ENCODE results near the gene SHC4.
A peak's percentile ranks its signal among the peaks of the same experiment; 100 is the strongest.

The SHC4 gene

DNA sequence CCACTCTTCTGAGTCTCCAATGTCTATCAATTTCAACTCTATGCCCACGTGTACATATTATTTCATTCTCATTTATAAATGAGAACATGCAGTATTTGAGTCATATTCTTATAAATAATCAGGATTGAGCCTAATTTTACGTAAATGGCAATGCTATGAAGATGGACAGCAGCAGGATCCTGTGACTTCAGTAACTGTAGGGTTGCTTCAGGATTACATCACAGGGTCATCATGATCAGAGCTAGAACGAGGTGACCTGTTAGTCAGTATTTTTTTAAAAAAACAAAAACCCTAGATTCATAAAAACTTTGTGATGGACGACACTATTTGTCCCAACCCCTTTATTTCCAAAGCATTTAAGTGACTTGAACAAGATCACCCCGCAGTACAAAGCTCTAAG, 21.8 kb downstream of the SHC4 start:
- H2BK12ac ChIP-seq (ENCODE audit: low read length in 2 of 2), result no peak overlapping the region
- no peak overlapping the region for H3K9ac ChIP-seq (ENCODE audit: low read length)
- no peak overlapping the region for H3K4ac ChIP-seq (ENCODE audit: low read depth in 1 of 2, low read length in 2 of 2)
- no peak overlapping the region for H3K14ac ChIP-seq (ENCODE audit: low read length in 2 of 2)
- H3K18ac ChIP-seq (ENCODE audit: low read depth in 1 of 2, low read length in 2 of 2), result no peak overlapping the region
- no peak overlapping the region for H2AFZ ChIP-seq (ENCODE audit: low read depth, low read length)
- H3K79me1 ChIP-seq (replicated peaks; ENCODE audit: low read length, poor library complexity, severe bottlenecking), result peaks cover 1% of the 10 kb centered on the region
- H3K36me3 ChIP-seq (ENCODE audit: control insufficient read depth in 1 of 2, insufficient read depth in 2 of 2, low read depth in 1 of 2, low read length in 2 of 2), result no peaks in the 10 kb centered on the region
- H3K4me1 ChIP-seq (ENCODE audit: control insufficient read depth, insufficient read depth, low read depth, low read length), result peaks cover 6% of the 10 kb centered on the region
- no peak overlapping the region for H4K8ac ChIP-seq (ENCODE audit: low read length)
- H3K9me3 ChIP-seq (ENCODE audit: control insufficient read depth, low read length), result no peaks in the 10 kb centered on the region
- no peak for DNase-seq
- no peak overlapping the region for H2BK5ac ChIP-seq (ENCODE audit: low read depth, low read length, poor library complexity, severe bottlenecking)
- no peak overlapping the region for H3K23ac ChIP-seq (ENCODE audit: low read length in 2 of 2)
- no peak overlapping the region for H2AK5ac ChIP-seq (ENCODE audit: low read length, severe bottlenecking)
- H2BK120ac ChIP-seq (ENCODE audit: low read depth, low read length), result no peak overlapping the region
- H3K4me2 ChIP-seq (ENCODE audit: low read length, poor library complexity, severe bottlenecking), result no peak overlapping the region
- 89% methylated on average over 5 of the region's 5 CpGs for WGBS
- H2BK15ac ChIP-seq (ENCODE audit: low read depth, poor library complexity, severe bottlenecking), result no peak overlapping the region
- no peak overlapping the region for H3K27ac ChIP-seq (ENCODE audit: low read length, poor library complexity, severe bottlenecking)
- H3K27me3 ChIP-seq (ENCODE audit: control insufficient read depth in 1 of 2, insufficient read depth in 1 of 2, low read length in 2 of 2), result no peaks in the 10 kb centered on the region
- H4K91ac ChIP-seq (ENCODE audit: low read length), result no peak overlapping the region
- no peak overlapping the region for H3K4me3 ChIP-seq (ENCODE audit: insufficient read depth in 1 of 2, low read depth in 1 of 2, low read length in 2 of 2)

GRCh38 chr15:48940508-48940907, 23.2 kb downstream of the SHC4 start:
- peak overlapping the region; percentile 52 for H3K9ac ChIP-seq (ENCODE audit: low read length)
- no peak overlapping the region for H2AK5ac ChIP-seq (ENCODE audit: low read length, severe bottlenecking)
- no peak overlapping the region for H2BK15ac ChIP-seq (ENCODE audit: low read depth, poor library complexity, severe bottlenecking)
- H3K9me3 ChIP-seq (ENCODE audit: control insufficient read depth, low read length), result no peaks in the 10 kb centered on the region
- H3K36me3 ChIP-seq (ENCODE audit: control insufficient read depth in 1 of 2, insufficient read depth in 2 of 2, low read depth in 1 of 2, low read length in 2 of 2), result no peaks in the 10 kb centered on the region
- H2AFZ ChIP-seq (ENCODE audit: low read depth, low read length), result no peak overlapping the region
- no peak overlapping the region for H3K18ac ChIP-seq (ENCODE audit: low read depth in 1 of 2, low read length in 2 of 2)
- H2BK12ac ChIP-seq (ENCODE audit: low read length in 2 of 2), result no peak overlapping the region
- no peak overlapping the region for H3K4me2 ChIP-seq (ENCODE audit: low read length, poor library complexity, severe bottlenecking)
- peak overlapping the region; percentile 33 for H3K27ac ChIP-seq (ENCODE audit: low read length, poor library complexity, severe bottlenecking)
- DNase-seq, result peak; percentile 75
- H3K27me3 ChIP-seq (ENCODE audit: control insufficient read depth in 1 of 2, insufficient read depth in 1 of 2, low read length in 2 of 2), result no peaks in the 10 kb centered on the region
- no peak overlapping the region for H2BK120ac ChIP-seq (ENCODE audit: low read depth, low read length)
- no peak overlapping the region for H3K4me3 ChIP-seq (ENCODE audit: insufficient read depth in 1 of 2, low read depth in 1 of 2, low read length in 2 of 2)
- H3K14ac ChIP-seq (ENCODE audit: low read length in 2 of 2), result no peak overlapping the region
- peaks cover 9% of the 10 kb centered on the region for H3K4me1 ChIP-seq (ENCODE audit: control insufficient read depth, insufficient read depth, low read depth, low read length)
- H4K91ac ChIP-seq (ENCODE audit: low read length), result no peak overlapping the region
- peaks cover 1% of the 10 kb centered on the region for H3K79me1 ChIP-seq (replicated peaks; ENCODE audit: low read length, poor library complexity, severe bottlenecking)
- no peak overlapping the region for H3K23ac ChIP-seq (ENCODE audit: low read length in 2 of 2)
- H4K8ac ChIP-seq (ENCODE audit: low read length), result no peak overlapping the region
- 57% methylated on average over 6 of the region's 6 CpGs for WGBS
- H2BK5ac ChIP-seq (ENCODE audit: low read depth, low read length, poor library complexity, severe bottlenecking), result no peak overlapping the region
- H3K4ac ChIP-seq (ENCODE audit: low read depth in 1 of 2, low read length in 2 of 2), result no peak overlapping the region

GRCh38 chr15:48939648-48940047, 24.1 kb downstream of the SHC4 start:
- Histone ChIP-seq H3K4me2 (ENCODE audit: low read length, poor library complexity, severe bottlenecking) (no peak overlapping the region), H3K79me1 (replicated peaks; ENCODE audit: low read length, poor library complexity, severe bottlenecking) (peaks cover 1% of the 10 kb centered on the region), H3K4ac (ENCODE audit: low read depth in 1 of 2, low read length in 2 of 2) (peak overlapping the region in 1 of 2 experiments; percentile 3), H3K9me3 (ENCODE audit: control insufficient read depth, low read length) (no peaks in the 10 kb centered on the region), H2AK5ac (ENCODE audit: low read length, severe bottlenecking) (peak overlapping the region; percentile 90), H3K4me3 (ENCODE audit: insufficient read depth in 1 of 2, low read depth in 1 of 2, low read length in 2 of 2) (no peak overlapping the region), H3K27me3 (ENCODE audit: control insufficient read depth in 1 of 2, insufficient read depth in 1 of 2, low read length in 2 of 2) (no peaks in the 10 kb centered on the region), H3K27ac (ENCODE audit: low read length, poor library complexity, severe bottlenecking) (peak overlapping the region; percentile 52), H2BK15ac (ENCODE audit: low read depth, poor library complexity, severe bottlenecking) (no peak overlapping the region), H3K23ac (ENCODE audit: low read length in 2 of 2) (no peak overlapping the region), H3K36me3 (ENCODE audit: control insufficient read depth in 1 of 2, insufficient read depth in 2 of 2, low read depth in 1 of 2, low read length in 2 of 2) (no peaks in the 10 kb centered on the region), H2BK12ac (ENCODE audit: low read length in 2 of 2) (peak overlapping the region in 1 of 2 experiments; percentile 69), H3K4me1 (ENCODE audit: control insufficient read depth, insufficient read depth, low read depth, low read length) (peaks cover 9% of the 10 kb centered on the region), H3K14ac (ENCODE audit: low read length in 2 of 2) (no peak overlapping the region), H3K18ac (ENCODE audit: low read depth in 1 of 2, low read length in 2 of 2) (peak overlapping the region in 1 of 2 experiments; percentile 84), H2BK5ac (ENCODE audit: low read depth, low read length, poor library complexity, severe bottlenecking) (no peak overlapping the region), H2AFZ (ENCODE audit: low read depth, low read length) (no peak overlapping the region), H4K8ac (ENCODE audit: low read length) (no peak overlapping the region), H2BK120ac (ENCODE audit: low read depth, low read length) (no peak overlapping the region), H3K9ac (ENCODE audit: low read length) (no peak overlapping the region), H4K91ac (ENCODE audit: low read length) (no peak overlapping the region)
- peak; percentile 77 for DNase-seq
- WGBS, result 87% methylated on average over 4 of the region's 4 CpGs

DNA sequence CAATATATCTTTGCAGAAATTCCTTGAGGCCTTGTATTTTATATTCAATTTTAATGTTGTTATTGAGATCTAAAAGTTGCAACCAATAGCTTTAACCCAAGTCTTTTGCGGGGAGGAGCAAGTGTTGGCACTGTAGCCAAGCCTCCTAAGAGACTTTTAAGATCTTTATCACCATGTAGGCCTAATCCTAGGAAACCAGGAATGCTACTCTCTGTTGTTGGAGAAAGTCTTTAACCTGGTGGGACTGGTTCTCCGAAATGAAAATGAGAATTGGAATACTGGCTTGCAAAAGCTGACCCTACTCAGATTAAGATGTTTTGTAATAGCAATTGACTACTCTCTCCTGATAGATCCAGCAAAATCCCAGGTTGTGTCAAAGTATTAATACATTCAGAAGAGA, 25.8 kb downstream of the SHC4 start:
- WGBS, result 94% methylated on average over 2 of the region's 2 CpGs
- H4K8ac ChIP-seq (ENCODE audit: low read length), result no peak overlapping the region
- H2BK5ac ChIP-seq (ENCODE audit: low read depth, low read length, poor library complexity, severe bottlenecking), result no peak overlapping the region
- H3K4me3 ChIP-seq (ENCODE audit: insufficient read depth in 1 of 2, low read depth in 1 of 2, low read length in 2 of 2), result no peak overlapping the region
- H3K4me1 ChIP-seq (ENCODE audit: control insufficient read depth, insufficient read depth, low read depth, low read length), result peaks cover 9% of the 10 kb centered on the region
- H3K4me2 ChIP-seq (ENCODE audit: low read length, poor library complexity, severe bottlenecking), result no peak overlapping the region
- no peak overlapping the region for H3K27ac ChIP-seq (ENCODE audit: low read length, poor library complexity, severe bottlenecking)
- DNase-seq, result no peak
- H3K14ac ChIP-seq (ENCODE audit: low read length in 2 of 2), result no peak overlapping the region
- no peak overlapping the region for H3K23ac ChIP-seq (ENCODE audit: low read length in 2 of 2)
- no peak overlapping the region for H3K4ac ChIP-seq (ENCODE audit: low read depth in 1 of 2, low read length in 2 of 2)
- no peak overlapping the region for H2BK15ac ChIP-seq (ENCODE audit: low read depth, poor library complexity, severe bottlenecking)
- H2BK120ac ChIP-seq (ENCODE audit: low read depth, low read length), result no peak overlapping the region
- H2AK5ac ChIP-seq (ENCODE audit: low read length, severe bottlenecking), result peak overlapping the region; percentile 13
- H3K79me1 ChIP-seq (replicated peaks; ENCODE audit: low read length, poor library complexity, severe bottlenecking), result peaks cover 1% of the 10 kb centered on the region
- H3K9me3 ChIP-seq (ENCODE audit: control insufficient read depth, low read length), result no peaks in the 10 kb centered on the region
- H3K18ac ChIP-seq (ENCODE audit: low read depth in 1 of 2, low read length in 2 of 2), result no peak overlapping the region
- no peak overlapping the region for H3K9ac ChIP-seq (ENCODE audit: low read length)
- no peak overlapping the region for H4K91ac ChIP-seq (ENCODE audit: low read length)
- H2BK12ac ChIP-seq (ENCODE audit: low read length in 2 of 2), result no peak overlapping the region
- H3K36me3 ChIP-seq (ENCODE audit: control insufficient read depth in 1 of 2, insufficient read depth in 2 of 2, low read depth in 1 of 2, low read length in 2 of 2), result no peaks in the 10 kb centered on the region
- H3K27me3 ChIP-seq (ENCODE audit: control insufficient read depth in 1 of 2, insufficient read depth in 1 of 2, low read length in 2 of 2), result no peaks in the 10 kb centered on the region
- H2AFZ ChIP-seq (ENCODE audit: low read depth, low read length), result no peak overlapping the region
